Measurements from ENCODE around the gene PIP4K2A.

The PIP4K2A gene

GRCh38 chr10:22699976-22700375, 14.4 kb downstream of the PIP4K2A start:
- H2AK5ac ChIP-seq (ENCODE audit: low read length) = no peak overlapping the region
- H3K4me1 ChIP-seq (ENCODE audit: control insufficient read depth, low read depth, low read length) = no peaks in the 10 kb centered on the region
- no peak overlapping the region for H4K8ac ChIP-seq (ENCODE audit: low read depth, low read length)
- H3K79me1 ChIP-seq (ENCODE audit: low read length) = peaks cover 14% of the 10 kb centered on the region
- peaks cover 19% of the 10 kb centered on the region for H3K79me2 ChIP-seq (ENCODE audit: control insufficient read depth, insufficient read depth, low read length)
- H3K4me3 ChIP-seq (ENCODE audit: low read length) = no peak overlapping the region
- H3K4me2 ChIP-seq (ENCODE audit: low read length) = no peak overlapping the region
- no peak overlapping the region for H3K9ac ChIP-seq (ENCODE audit: low read length)
- H3K18ac ChIP-seq (ENCODE audit: low read length) = no peak overlapping the region
- H2BK120ac ChIP-seq (ENCODE audit: low read depth, low read length) = no peak overlapping the region
- DNase-seq = no peak
- no CpG with 5 or more reads among the region's 5 CpGs for WGBS (ENCODE audit: extremely low coverage, insufficient coverage, low lambda C conversion rate)
- no peak overlapping the region for H3K23ac ChIP-seq (ENCODE audit: low read length)
- H3K56ac ChIP-seq (ENCODE audit: low read length) = no peak overlapping the region
- H3K27me3 ChIP-seq (ENCODE audit: insufficient read depth, low read length, poor library complexity) = no peaks in the 10 kb centered on the region
- no peak overlapping the region for H2BK15ac ChIP-seq (replicated peaks; ENCODE audit: low read depth)
- H2BK5ac ChIP-seq (ENCODE audit: low read length) = no peak overlapping the region
- H3K27ac ChIP-seq (ENCODE audit: low read depth, low read length) = no peak overlapping the region
- no peak overlapping the region for H3K4ac ChIP-seq (ENCODE audit: low read depth, low read length)
- H3K36me3 ChIP-seq (ENCODE audit: control insufficient read depth, insufficient read depth, low read length) = no peaks in the 10 kb centered on the region
- no peak overlapping the region for H4K5ac ChIP-seq (ENCODE audit: low read length)

GRCh38 chr10:22698941-22699440, 15.4 kb downstream of the PIP4K2A start:
- Histone ChIP-seq H3K4ac (ENCODE audit: low read depth, low read length) (no peak overlapping the region), H3K79me1 (ENCODE audit: low read length) (peaks cover 12% of the 10 kb centered on the region), H3K9ac (ENCODE audit: low read length) (no peak overlapping the region), H3K18ac (ENCODE audit: low read length) (no peak overlapping the region), H2BK5ac (ENCODE audit: low read length) (no peak overlapping the region), H3K79me2 (ENCODE audit: control insufficient read depth, insufficient read depth, low read length) (peaks cover 19% of the 10 kb centered on the region), H4K5ac (ENCODE audit: low read length) (no peak overlapping the region), H3K36me3 (ENCODE audit: control insufficient read depth, insufficient read depth, low read length) (no peaks in the 10 kb centered on the region), H3K56ac (ENCODE audit: low read length) (no peak overlapping the region), H3K23ac (ENCODE audit: low read length) (no peak overlapping the region), H2AK5ac (ENCODE audit: low read length) (no peak overlapping the region), H4K8ac (ENCODE audit: low read depth, low read length) (no peak overlapping the region), H3K27me3 (ENCODE audit: insufficient read depth, low read length, poor library complexity) (no peaks in the 10 kb centered on the region), H3K27ac (ENCODE audit: low read depth, low read length) (no peak overlapping the region), H2BK120ac (ENCODE audit: low read depth, low read length) (no peak overlapping the region), H3K4me1 (ENCODE audit: control insufficient read depth, low read depth, low read length) (no peaks in the 10 kb centered on the region), H3K4me2 (ENCODE audit: low read length) (no peak overlapping the region), H2BK15ac (replicated peaks; ENCODE audit: low read depth) (no peak overlapping the region), H3K4me3 (ENCODE audit: low read length) (no peak overlapping the region)
- no CpG with 5 or more reads among the region's 3 CpGs for WGBS (ENCODE audit: extremely low coverage, insufficient coverage, low lambda C conversion rate)
- DNase-seq = no peak

- no peaks in the 10 kb centered on the region for H3K27me3 ChIP-seq (ENCODE audit: insufficient read depth, low read length, poor library complexity)
- H4K8ac ChIP-seq (ENCODE audit: low read depth, low read length) = no peak overlapping the region
- no peak overlapping the region for H2BK15ac ChIP-seq (replicated peaks; ENCODE audit: low read depth)
- no peak overlapping the region for H2BK5ac ChIP-seq (ENCODE audit: low read length)
- DNase-seq = no peak
- peak overlapping the region; percentile 80 for H3K18ac ChIP-seq (ENCODE audit: low read length)
- H3K56ac ChIP-seq (ENCODE audit: low read length) = no peak overlapping the region
- no peak overlapping the region for H3K9ac ChIP-seq (ENCODE audit: low read length)
- no peak overlapping the region for H3K4ac ChIP-seq (ENCODE audit: low read depth, low read length)
- no peak overlapping the region for H3K4me3 ChIP-seq (ENCODE audit: low read length)
- no peak overlapping the region for H2BK120ac ChIP-seq (ENCODE audit: low read depth, low read length)
- H3K4me1 ChIP-seq (ENCODE audit: control insufficient read depth, low read depth, low read length) = no peaks in the 10 kb centered on the region
- H3K27ac ChIP-seq (ENCODE audit: low read depth, low read length) = no peak overlapping the region
- no peak overlapping the region for H3K23ac ChIP-seq (ENCODE audit: low read length)
- H3K4me2 ChIP-seq (ENCODE audit: low read length) = no peak overlapping the region
- H3K79me1 ChIP-seq (ENCODE audit: low read length) = peaks cover 9% of the 10 kb centered on the region
- peaks cover 16% of the 10 kb centered on the region for H3K79me2 ChIP-seq (ENCODE audit: control insufficient read depth, insufficient read depth, low read length)
- no peaks in the 10 kb centered on the region for H3K36me3 ChIP-seq (ENCODE audit: control insufficient read depth, insufficient read depth, low read length)
- H4K5ac ChIP-seq (ENCODE audit: low read length) = no peak overlapping the region
- H2AK5ac ChIP-seq (ENCODE audit: low read length) = no peak overlapping the region
- no CpG with 5 or more reads among the region's 10 CpGs for WGBS (ENCODE audit: extremely low coverage, insufficient coverage, low lambda C conversion rate)
Measured at GRCh38 chr10:22697800-22698199, 16.6 kb downstream of the PIP4K2A start.

GRCh38 chr10:22697101-22697500, 17.3 kb downstream of the PIP4K2A start:
- H3K9ac ChIP-seq (ENCODE audit: low read length) = no peak overlapping the region
- H2BK15ac ChIP-seq (replicated peaks; ENCODE audit: low read depth) = no peak overlapping the region
- no peak overlapping the region for H3K56ac ChIP-seq (ENCODE audit: low read length)

GRCh38 chr10:22693860-22694259, 20.5 kb downstream of the PIP4K2A start:
- Histone ChIP-seq H3K27ac (ENCODE audit: low read depth, low read length) (no peak overlapping the region), H3K36me3 (ENCODE audit: control insufficient read depth, insufficient read depth, low read length) (no peaks in the 10 kb centered on the region), H3K79me2 (ENCODE audit: control insufficient read depth, insufficient read depth, low read length) (peaks cover 12% of the 10 kb centered on the region), H3K4me2 (ENCODE audit: low read length) (no peak overlapping the region), H3K9ac (ENCODE audit: low read length) (no peak overlapping the region), H4K5ac (ENCODE audit: low read length) (no peak overlapping the region), H2AK5ac (ENCODE audit: low read length) (no peak overlapping the region), H2BK5ac (ENCODE audit: low read length) (no peak overlapping the region), H2BK120ac (ENCODE audit: low read depth, low read length) (no peak overlapping the region), H3K4me3 (ENCODE audit: low read length) (no peak overlapping the region), H2BK15ac (replicated peaks; ENCODE audit: low read depth) (no peak overlapping the region), H3K27me3 (ENCODE audit: insufficient read depth, low read length, poor library complexity) (no peaks in the 10 kb centered on the region), H3K4me1 (ENCODE audit: control insufficient read depth, low read depth, low read length) (no peaks in the 10 kb centered on the region), H3K79me1 (ENCODE audit: low read length) (peaks cover 2% of the 10 kb centered on the region), H3K18ac (ENCODE audit: low read length) (no peak overlapping the region), H3K56ac (ENCODE audit: low read length) (no peak overlapping the region), H3K4ac (ENCODE audit: low read depth, low read length) (no peak overlapping the region), H3K23ac (ENCODE audit: low read length) (no peak overlapping the region), H4K8ac (ENCODE audit: low read depth, low read length) (no peak overlapping the region)
- DNase-seq = no peak
- no CpG with 5 or more reads among the region's 6 CpGs for WGBS (ENCODE audit: extremely low coverage, insufficient coverage, low lambda C conversion rate)

More at GRCh38 chr10:22697101-22697500, 17.3 kb downstream of the PIP4K2A start:
- no peak overlapping the region for H3K4me2 ChIP-seq (ENCODE audit: low read length)
- no peak overlapping the region for H3K18ac ChIP-seq (ENCODE audit: low read length)
- H2BK5ac ChIP-seq (ENCODE audit: low read length) = no peak overlapping the region
- WGBS (ENCODE audit: extremely low coverage, insufficient coverage, low lambda C conversion rate) = no CpG with 5 or more reads among the region's 4 CpGs
- H3K4me1 ChIP-seq (ENCODE audit: control insufficient read depth, low read depth, low read length) = no peaks in the 10 kb centered on the region
- no peak overlapping the region for H3K4ac ChIP-seq (ENCODE audit: low read depth, low read length)
- no peak overlapping the region for H3K4me3 ChIP-seq (ENCODE audit: low read length)
- no peak overlapping the region for H2AK5ac ChIP-seq (ENCODE audit: low read length)
- no peak overlapping the region for H4K5ac ChIP-seq (ENCODE audit: low read length)
- peaks cover 7% of the 10 kb centered on the region for H3K79me1 ChIP-seq (ENCODE audit: low read length)
- H2BK120ac ChIP-seq (ENCODE audit: low read depth, low read length) = no peak overlapping the region
- H4K8ac ChIP-seq (ENCODE audit: low read depth, low read length) = no peak overlapping the region
- H3K23ac ChIP-seq (ENCODE audit: low read length) = no peak overlapping the region
- no peak for DNase-seq
- no peaks in the 10 kb centered on the region for H3K27me3 ChIP-seq (ENCODE audit: insufficient read depth, low read length, poor library complexity)
- H3K27ac ChIP-seq (ENCODE audit: low read depth, low read length) = no peak overlapping the region
- H3K79me2 ChIP-seq (ENCODE audit: control insufficient read depth, insufficient read depth, low read length) = peaks cover 16% of the 10 kb centered on the region
- no peaks in the 10 kb centered on the region for H3K36me3 ChIP-seq (ENCODE audit: control insufficient read depth, insufficient read depth, low read length)

GRCh38 chr10:22693371-22693784, 21.0 kb downstream of the PIP4K2A start:
- Histone ChIP-seq H3K23ac (ENCODE audit: low read length) (no peak overlapping the region), H2BK15ac (replicated peaks; ENCODE audit: low read depth) (no peak overlapping the region), H3K4ac (ENCODE audit: low read depth, low read length) (no peak overlapping the region), H3K4me3 (ENCODE audit: low read length) (no peak overlapping the region), H3K56ac (ENCODE audit: low read length) (no peak overlapping the region), H2AK5ac (ENCODE audit: low read length) (no peak overlapping the region), H3K79me2 (ENCODE audit: control insufficient read depth, insufficient read depth, low read length) (peaks cover 12% of the 10 kb centered on the region), H3K9ac (ENCODE audit: low read length) (no peak overlapping the region), H3K27ac (ENCODE audit: low read depth, low read length) (no peak overlapping the region), H2BK120ac (ENCODE audit: low read depth, low read length) (no peak overlapping the region), H4K8ac (ENCODE audit: low read depth, low read length) (no peak overlapping the region), H3K4me2 (ENCODE audit: low read length) (no peak overlapping the region), H2BK5ac (ENCODE audit: low read length) (no peak overlapping the region), H3K36me3 (ENCODE audit: control insufficient read depth, insufficient read depth, low read length) (no peaks in the 10 kb centered on the region), H3K4me1 (ENCODE audit: control insufficient read depth, low read depth, low read length) (no peaks in the 10 kb centered on the region), H3K27me3 (ENCODE audit: insufficient read depth, low read length, poor library complexity) (no peaks in the 10 kb centered on the region), H3K18ac (ENCODE audit: low read length) (no peak overlapping the region), H3K79me1 (ENCODE audit: low read length) (peaks cover 2% of the 10 kb centered on the region), H4K5ac (ENCODE audit: low read length) (no peak overlapping the region)
- no peak for DNase-seq
- WGBS (ENCODE audit: extremely low coverage, insufficient coverage, low lambda C conversion rate) = no CpG with 5 or more reads among the region's 5 CpGs
